GM21515 (cell line): Measurements from ENCODE around the gene ZFAND5.
A peak's percentile ranks its signal among the peaks of the same experiment; 100 is the strongest.

Source experiments
- ATAC-seq: cut with Tn5 transposase; IDR thresholded peaks from one replicate; pipeline ENCODE4 v1.9.1; 2021; ENCODE audit not compliant: unreplicated experiment

Gene ZFAND5

GRCh38 chr9:72326641-72327040 lies 38.4 kb downstream of the ZFAND5 start:
- ATAC-seq: no peak

DNA sequence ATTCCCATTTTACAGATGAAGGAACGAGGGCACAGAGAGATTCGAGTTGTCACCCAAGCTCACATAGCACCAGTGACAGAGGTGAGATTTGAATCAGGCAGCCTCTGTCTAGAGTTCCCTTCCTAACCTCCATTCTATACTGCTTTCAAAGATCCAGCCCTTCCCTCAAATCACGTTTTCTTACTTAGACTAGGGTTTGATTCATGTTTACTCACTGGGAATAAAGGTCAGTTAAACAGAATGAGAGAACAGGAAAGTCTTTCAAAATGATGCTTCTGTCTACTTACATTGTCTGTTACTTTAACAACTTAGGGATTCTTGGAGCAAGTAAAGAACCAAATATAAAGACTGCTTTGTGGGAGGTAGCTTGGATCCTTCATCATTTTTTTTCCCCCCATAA lies 40.0 kb downstream of the ZFAND5 start:
- ATAC-seq: no peak

DNA sequence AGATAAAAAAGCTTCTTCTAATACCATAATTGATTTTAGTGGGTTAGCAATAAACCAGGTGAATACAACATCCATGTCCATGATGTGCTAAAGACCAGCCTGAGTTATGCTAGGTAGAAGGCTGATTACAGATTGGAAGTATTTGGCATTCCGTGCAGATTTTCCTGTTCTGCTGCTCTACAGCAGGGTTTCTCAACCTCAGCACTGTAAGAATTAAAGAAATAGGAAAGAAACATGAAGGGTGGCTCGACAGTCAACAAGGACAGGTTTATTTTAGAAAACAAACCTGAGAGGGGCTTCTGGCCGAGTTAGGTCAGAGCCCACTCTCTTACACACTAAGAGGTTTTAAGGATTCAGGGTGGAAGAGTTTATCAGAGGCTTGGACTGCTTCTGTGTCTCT lies 42.3 kb downstream of the ZFAND5 start:
- no peak for ATAC-seq

GRCh38 chr9:72322259-72322658 lies 42.7 kb downstream of the ZFAND5 start:
- no peak for ATAC-seq

- ATAC-seq: no peak
Measured at GRCh38 chr9:72315510-72316311, 49.3 kb downstream of the ZFAND5 start.

DNA sequence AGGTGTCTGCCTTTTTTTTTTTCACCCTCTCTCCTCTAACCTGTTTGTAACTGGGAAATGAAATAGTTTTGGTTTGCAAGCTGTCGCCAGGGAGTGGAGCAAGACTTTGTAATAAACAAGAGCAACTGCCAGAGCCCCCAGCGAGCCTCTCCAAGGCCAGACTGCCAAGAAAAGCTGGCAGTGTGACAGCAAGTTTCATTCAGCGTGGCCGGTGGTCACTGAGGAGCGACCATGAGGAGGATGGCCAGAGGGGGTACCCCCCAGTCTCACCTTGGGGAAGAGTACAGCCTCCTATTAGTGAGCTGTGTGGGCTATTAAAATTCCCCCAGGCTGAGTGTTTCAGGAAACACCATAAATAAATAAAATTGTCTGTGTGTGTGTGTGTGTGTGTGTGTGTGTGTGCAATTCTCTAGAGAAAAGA lies 49.9 kb downstream of the ZFAND5 start:
- ATAC-seq: no peak

- ATAC-seq: no peak
Measured at GRCh38 chr9:72313507-72313906, 51.5 kb downstream of the ZFAND5 start.

DNA sequence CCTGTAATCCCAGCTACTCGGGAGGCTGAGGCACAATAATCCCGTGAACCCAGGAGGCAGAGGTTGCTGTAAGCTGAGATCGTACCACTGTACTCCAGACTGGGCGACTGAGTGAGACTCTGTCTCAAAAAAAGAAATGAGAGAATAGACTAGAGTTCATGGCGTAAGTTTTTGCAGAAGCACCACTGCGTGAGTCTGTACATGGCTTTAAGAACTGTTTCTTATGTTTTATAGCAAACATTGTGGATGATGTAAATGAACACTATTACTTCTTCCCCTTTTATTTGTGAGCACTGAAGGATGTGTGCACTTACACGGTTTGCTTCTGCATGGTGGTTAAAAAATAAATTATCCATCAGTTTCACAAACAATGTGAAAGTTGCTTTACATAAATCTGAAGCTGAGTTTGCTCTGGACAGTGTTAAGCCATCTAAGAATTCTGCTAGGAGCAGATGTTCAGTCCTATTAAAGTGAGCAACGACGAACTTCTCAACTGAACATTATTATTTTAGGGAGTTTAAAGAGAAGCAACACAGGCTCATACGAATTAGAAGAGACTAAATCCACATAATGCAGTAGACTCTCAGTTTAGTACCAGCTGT lies 52.5 kb downstream of the ZFAND5 start:
- ATAC-seq: no peak

GRCh38 chr9:72309364-72310133 lies 55.5 kb downstream of the ZFAND5 start:
- no peak for ATAC-seq

GRCh38 chr9:72306761-72307160 lies 58.2 kb downstream of the ZFAND5 start:
- ATAC-seq: no peak

DNA sequence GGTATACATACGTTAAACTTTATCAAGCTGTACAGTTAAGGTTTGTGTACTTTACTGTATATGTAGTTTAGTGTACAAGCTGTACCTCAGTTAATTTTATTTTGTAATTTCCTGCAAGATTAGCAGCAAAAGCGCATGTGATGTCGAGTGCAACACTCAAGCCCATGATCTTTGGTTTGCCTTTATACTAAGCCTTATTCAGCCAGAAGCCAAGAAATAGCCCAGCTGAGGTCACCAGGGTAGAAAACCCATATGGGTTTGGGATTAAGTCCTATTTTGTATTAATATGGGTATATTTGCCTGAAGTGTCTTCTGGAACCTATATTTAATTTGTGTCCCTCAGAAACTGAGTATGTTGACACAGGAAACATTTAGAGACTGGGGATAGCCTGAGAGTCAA lies 59.3 kb downstream of the ZFAND5 start:
- no peak for ATAC-seq

- peak; percentile 79 for ATAC-seq
Measured at GRCh38 chr9:72305102-72305546, 59.9 kb downstream of the ZFAND5 start.

DNA sequence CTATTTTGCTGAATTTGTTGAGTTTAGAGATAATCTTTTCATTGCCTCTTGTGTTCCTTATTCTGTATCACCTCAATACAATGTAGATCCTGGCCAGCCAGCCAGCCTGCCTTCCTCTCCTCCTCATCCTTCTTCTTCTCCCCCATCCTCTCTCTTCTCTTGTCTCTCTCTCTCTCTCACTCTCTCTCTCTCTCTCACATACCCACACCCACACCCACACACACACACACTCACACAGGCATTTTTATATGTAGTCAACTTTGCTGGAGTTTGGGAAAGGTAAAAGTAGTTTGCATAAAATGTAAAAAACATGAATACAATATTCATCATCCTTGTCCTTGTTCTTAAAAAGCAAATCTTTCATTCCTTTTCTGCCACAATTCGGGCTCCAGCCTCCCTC lies 60.5 kb downstream of the ZFAND5 start:
- ATAC-seq: no peak
